Upper lobe of right lung (tissue), 1 donor: ENCODE data around the gene CNTNAP2. TPM values are rescaled to one million over a fixed set of nuclear protein-coding genes. Genes with fewer than 3 reads are reported as not detected.

Source experiments
- ATAC-seq: fragments of 200-7000 bp; cut with Tn5 transposase; one replicate; pipeline ENCODE4 v1.9.1; 2020; ENCODE audit warnings: mild to moderate bottlenecking, moderate library complexity
- DNase-seq: peaks from one replicate; pipeline ENCODE4 v3.0.0-alpha.2; 2020
- H3K27ac ChIP-seq: fragments of 200-600 bp; one replicate; pipeline ENCODE4 v1.8.0; 2022
- H3K27me3 ChIP-seq: fragments of 200-600 bp; one replicate; pipeline ENCODE4 v1.8.0; 2022; ENCODE audit warnings: mild to moderate bottlenecking
- H3K36me3 ChIP-seq: fragments of 200-600 bp; one replicate; pipeline ENCODE4 v1.8.0; 2022
- H3K4me1 ChIP-seq: fragments of 200-600 bp; one replicate; pipeline ENCODE4 v1.8.0; 2022
- H3K4me3 ChIP-seq: fragments of 200-600 bp; one replicate; pipeline ENCODE4 v1.8.0; 2022; ENCODE audit warnings: mild to moderate bottlenecking
- H3K9me3 ChIP-seq: fragments of 200-600 bp; one replicate; pipeline ENCODE4 v1.8.0; 2022
- CTCF ChIP-seq: fragments of 200-600 bp; IDR thresholded peaks from one replicate; pipeline ENCODE4 v1.8.0; 2022; ENCODE audit warnings: antibody characterized with exemption
- intact Hi-C: fragments of 100-400 bp; cut with DNase I; formaldehyde crosslinking; loops from one replicate; pipeline ENCODE4 v1.11.0; 2022
- total RNA-seq: library from RNA; stranded (reverse); fragmentation: NEBNext Ultra II Directional; extraction: Animal tissue kit (Norgen Biotek cat#: 25700); gene quantifications from one replicate; pipeline ENCODE4 v1.2.1, GENCODE V29; 2021
- donor health status: DM: no; HTN: yes; CAD: no; lungs with severe emphysema.

CNTNAP2 gene
- total RNA-seq, 1 donor from 2014 or later, result 0.41 TPM

GRCh38 chr7:146494952-146495596 is 378.5 kb downstream of the CNTNAP2 start:
- no peak overlapping the region for H3K4me3 ChIP-seq
- DNase-seq (no peak), ATAC-seq (no peak)
- no peaks in the 10 kb centered on the region for H3K4me1 ChIP-seq
- no peaks in the 10 kb centered on the region for H3K27me3 ChIP-seq
- intact Hi-C loops, result no loop called here
- no peaks in the 10 kb centered on the region for H3K36me3 ChIP-seq
- no peak overlapping the region for H3K27ac ChIP-seq
- TF ChIP-seq CTCF, result no peak
- no peaks in the 10 kb centered on the region for H3K9me3 ChIP-seq

- DNase-seq (no peak), ATAC-seq (no peak)
- Histone ChIP-seq H3K4me3 (no peak overlapping the region), H3K27me3 (no peaks in the 10 kb centered on the region), H3K9me3 (no peaks in the 10 kb centered on the region), H3K4me1 (no peaks in the 10 kb centered on the region), H3K27ac (no peak overlapping the region), H3K36me3 (no peaks in the 10 kb centered on the region)
- TF ChIP-seq CTCF, result no peak
- intact Hi-C loops, result no loop called here
Observed at GRCh38 chr7:146496657-146497056, 380.1 kb downstream of the CNTNAP2 start.

GRCh38 chr7:146499970-146500369 is 383.4 kb downstream of the CNTNAP2 start:
- H3K27ac ChIP-seq, result no peak overlapping the region
- no peaks in the 10 kb centered on the region for H3K36me3 ChIP-seq
- ATAC-seq (no peak), DNase-seq (no peak)
- no peak for TF ChIP-seq CTCF
- intact Hi-C loops, result no loop called here
- H3K27me3 ChIP-seq, result no peaks in the 10 kb centered on the region
- H3K4me3 ChIP-seq, result no peak overlapping the region
- H3K4me1 ChIP-seq, result no peaks in the 10 kb centered on the region
- no peaks in the 10 kb centered on the region for H3K9me3 ChIP-seq

GRCh38 chr7:146503844-146504243 is 387.2 kb downstream of the CNTNAP2 start:
- no peak for TF ChIP-seq CTCF
- Histone ChIP-seq H3K27ac (no peak overlapping the region), H3K9me3 (no peaks in the 10 kb centered on the region), H3K4me3 (no peak overlapping the region), H3K36me3 (no peaks in the 10 kb centered on the region), H3K4me1 (no peaks in the 10 kb centered on the region), H3K27me3 (no peaks in the 10 kb centered on the region)
- no peak for DNase-seq
- no peak for ATAC-seq
- intact Hi-C loops, result no loop called here

- H3K4me1 ChIP-seq, result no peaks in the 10 kb centered on the region
- no peak for ATAC-seq
- intact Hi-C loops, result no loop called here
- DNase-seq, result no peak
- no peak overlapping the region for H3K4me3 ChIP-seq
- no peaks in the 10 kb centered on the region for H3K27me3 ChIP-seq
- H3K27ac ChIP-seq, result no peak overlapping the region
- TF ChIP-seq CTCF, result no peak
- no peaks in the 10 kb centered on the region for H3K36me3 ChIP-seq
- no peaks in the 10 kb centered on the region for H3K9me3 ChIP-seq
Observed at GRCh38 chr7:146510088-146510680, 393.6 kb downstream of the CNTNAP2 start.
